GM12874 (cell line): ENCODE measurements around the gene BLM.

Experiments used
- CTCF ChIP-seq: IDR thresholded peaks from 2 replicates; pipeline ENCODE4 v1.5.1; 2011; ENCODE audit warnings: low read depth, mild to moderate bottlenecking, control low read depth, low read length, moderate library complexity; ENCODE audit not compliant: insufficient read depth

BLM gene

GRCh38 chr15:90710436-90711027, 6.6 kb upstream of the BLM start:
- no peak for TF ChIP-seq CTCF

- TF ChIP-seq CTCF = no peak
Measured at GRCh38 chr15:90711418-90711824, 5.7 kb upstream of the BLM start.

- TF ChIP-seq CTCF = no peak
Measured at GRCh38 chr15:90711842-90712241, 5.3 kb upstream of the BLM start.

- no peak for TF ChIP-seq CTCF
Measured at GRCh38 chr15:90713081-90713480, 4.1 kb upstream of the BLM start.

GRCh38 chr15:90716317-90716975, 700 bp upstream of the BLM start:
- no peak for TF ChIP-seq CTCF

GRCh38 chr15:90718232-90718631, 1.1 kb downstream of the BLM start:
- no peak for TF ChIP-seq CTCF

GRCh38 chr15:90720131-90720530, 3.0 kb downstream of the BLM start:
- TF ChIP-seq CTCF = no peak

- no peak for TF ChIP-seq CTCF
Measured at GRCh38 chr15:90729261-90729660, 12.1 kb downstream of the BLM start.
